IPS-11a (cell line): Measurements from ENCODE around the gene TOX2.

Source experiments
- H3K4me3 ChIP-seq: one replicate; pipeline ENCODE4 v1.5.1; 2013; ENCODE audit warnings: low read depth, low read length, control low read depth

Gene TOX2

DNA sequence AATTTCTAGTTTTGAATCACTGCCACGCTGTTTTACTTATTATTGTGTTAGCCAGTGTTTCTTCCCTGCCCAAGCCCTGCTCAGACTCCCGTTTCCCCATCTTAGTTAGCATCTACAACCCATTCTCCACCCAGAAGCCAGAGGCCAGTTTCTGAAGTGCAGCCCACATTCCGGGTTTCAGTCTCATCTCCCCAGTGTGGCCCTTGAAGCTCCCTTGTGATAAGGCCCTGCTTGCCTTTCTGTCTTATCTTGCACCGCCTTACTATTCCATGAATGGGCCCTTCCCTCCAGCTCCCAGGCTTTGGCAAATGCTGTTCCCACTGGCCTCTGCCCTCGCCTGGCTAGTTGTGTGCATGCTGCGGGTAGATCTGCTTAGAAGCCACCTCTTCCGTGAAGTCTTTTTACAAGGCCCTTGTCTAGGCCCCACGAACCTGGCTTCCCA is 41.1 kb downstream of the TOX2 start:
- no peak overlapping the region for H3K4me3 ChIP-seq

GRCh38 chr20:43957392-43957791 is 42.7 kb downstream of the TOX2 start:
- H3K4me3 ChIP-seq, result no peak overlapping the region

DNA sequence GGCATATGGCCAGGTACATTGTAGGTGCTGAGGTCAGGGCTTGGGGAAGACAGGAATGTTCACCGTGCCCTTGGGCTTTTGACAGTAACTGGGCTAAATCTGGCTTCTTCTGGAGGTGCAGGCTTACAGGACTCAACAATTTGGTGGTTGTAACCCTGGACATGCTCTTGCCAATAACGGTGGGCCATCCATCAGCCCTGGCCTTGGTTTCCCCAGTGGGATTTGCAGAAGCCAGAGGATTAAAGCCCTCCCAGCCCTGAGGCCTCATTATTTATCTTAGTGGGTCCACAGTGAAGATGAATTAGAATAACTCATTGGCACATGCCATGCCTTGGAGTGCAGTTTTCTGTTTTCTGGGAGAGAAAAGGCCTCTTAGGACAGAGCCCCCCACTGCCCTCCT is 44.0 kb downstream of the TOX2 start:
- H3K4me3 ChIP-seq, result no peak overlapping the region

DNA sequence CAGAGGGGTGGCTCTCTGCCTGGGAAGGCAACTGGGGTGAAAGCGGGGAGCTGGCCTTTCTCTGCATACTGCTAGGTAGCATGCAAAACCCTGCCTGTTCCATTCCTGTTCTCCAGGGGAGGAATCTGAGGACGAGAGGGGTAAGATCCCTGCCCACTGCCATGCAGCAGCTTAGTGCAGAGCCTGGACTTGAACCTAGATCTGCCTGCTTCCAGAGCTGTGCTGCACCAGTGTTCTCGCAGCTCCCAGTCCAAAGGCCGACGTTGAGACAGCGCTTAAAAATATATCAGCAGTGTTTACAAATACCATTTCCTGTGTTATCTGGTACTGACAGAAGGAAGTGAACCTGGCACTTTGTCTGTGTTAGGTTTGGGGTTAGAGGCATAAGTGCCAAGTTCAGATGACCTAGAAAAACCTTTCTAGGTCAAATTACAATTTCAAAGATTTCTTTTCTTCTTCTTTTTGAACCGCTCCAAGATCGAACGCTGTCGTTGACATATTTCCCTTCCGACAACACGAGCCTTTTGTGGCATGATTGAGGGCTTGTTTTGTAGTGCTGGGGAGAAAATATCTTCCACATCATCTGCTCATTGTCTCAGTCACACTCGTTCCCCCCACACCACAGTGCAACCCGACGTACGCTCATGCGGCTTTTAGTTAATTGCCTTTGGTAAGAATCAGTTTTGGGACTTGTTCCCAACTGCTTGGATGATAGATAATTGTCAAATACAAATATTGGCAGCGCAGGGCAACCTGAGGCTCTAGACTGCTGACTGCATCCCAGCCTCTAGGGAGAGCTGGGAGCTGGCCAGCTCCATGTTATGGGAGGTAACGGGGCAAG is 44.6 kb downstream of the TOX2 start:
- H3K4me3 ChIP-seq, result no peak overlapping the region

DNA sequence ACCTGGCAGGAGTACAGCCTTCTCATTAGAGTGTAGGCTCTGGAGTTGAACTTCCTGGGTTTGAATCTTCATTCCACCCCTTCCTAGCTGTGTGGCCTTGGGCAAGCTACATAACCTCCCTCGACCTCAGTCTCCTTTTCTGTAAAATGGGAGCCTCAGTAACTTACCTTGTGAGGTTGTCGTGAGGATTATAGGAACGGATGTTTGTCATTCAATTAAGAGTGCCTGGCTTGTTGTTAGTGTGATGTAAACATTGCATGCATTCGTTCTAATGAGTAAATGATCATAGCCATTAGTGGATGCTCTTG is 45.2 kb downstream of the TOX2 start:
- no peak overlapping the region for H3K4me3 ChIP-seq

DNA sequence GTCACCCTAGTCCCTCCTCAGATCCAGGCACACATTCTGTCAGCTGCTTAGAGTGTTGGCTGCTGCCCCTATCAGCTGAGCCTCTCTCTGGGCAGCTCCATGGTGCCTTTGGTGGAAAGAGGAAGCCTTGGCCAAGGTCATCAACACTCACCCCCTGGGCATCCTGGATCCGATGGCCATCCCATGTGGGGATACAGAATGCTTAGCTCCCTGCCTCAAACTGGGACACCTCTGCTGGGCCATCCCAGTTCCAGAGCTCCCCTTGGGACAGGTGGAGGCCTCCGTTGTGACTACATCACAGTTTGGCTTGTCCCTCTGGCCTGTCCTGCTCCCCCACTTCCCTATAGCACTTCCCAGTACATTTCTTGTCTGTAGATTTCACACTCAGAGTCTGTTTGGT is 45.6 kb downstream of the TOX2 start:
- H3K4me3 ChIP-seq, result no peak overlapping the region

GRCh38 chr20:43961116-43961515 is 46.5 kb downstream of the TOX2 start:
- no peak overlapping the region for H3K4me3 ChIP-seq

- no peak overlapping the region for H3K4me3 ChIP-seq
Measured at GRCh38 chr20:43961541-43962471, 47.2 kb downstream of the TOX2 start.

GRCh38 chr20:43962530-43962929 is 47.9 kb downstream of the TOX2 start:
- H3K4me3 ChIP-seq, result no peak overlapping the region

- no peak overlapping the region for H3K4me3 ChIP-seq
Measured at GRCh38 chr20:43963233-43963632, 48.6 kb downstream of the TOX2 start.

DNA sequence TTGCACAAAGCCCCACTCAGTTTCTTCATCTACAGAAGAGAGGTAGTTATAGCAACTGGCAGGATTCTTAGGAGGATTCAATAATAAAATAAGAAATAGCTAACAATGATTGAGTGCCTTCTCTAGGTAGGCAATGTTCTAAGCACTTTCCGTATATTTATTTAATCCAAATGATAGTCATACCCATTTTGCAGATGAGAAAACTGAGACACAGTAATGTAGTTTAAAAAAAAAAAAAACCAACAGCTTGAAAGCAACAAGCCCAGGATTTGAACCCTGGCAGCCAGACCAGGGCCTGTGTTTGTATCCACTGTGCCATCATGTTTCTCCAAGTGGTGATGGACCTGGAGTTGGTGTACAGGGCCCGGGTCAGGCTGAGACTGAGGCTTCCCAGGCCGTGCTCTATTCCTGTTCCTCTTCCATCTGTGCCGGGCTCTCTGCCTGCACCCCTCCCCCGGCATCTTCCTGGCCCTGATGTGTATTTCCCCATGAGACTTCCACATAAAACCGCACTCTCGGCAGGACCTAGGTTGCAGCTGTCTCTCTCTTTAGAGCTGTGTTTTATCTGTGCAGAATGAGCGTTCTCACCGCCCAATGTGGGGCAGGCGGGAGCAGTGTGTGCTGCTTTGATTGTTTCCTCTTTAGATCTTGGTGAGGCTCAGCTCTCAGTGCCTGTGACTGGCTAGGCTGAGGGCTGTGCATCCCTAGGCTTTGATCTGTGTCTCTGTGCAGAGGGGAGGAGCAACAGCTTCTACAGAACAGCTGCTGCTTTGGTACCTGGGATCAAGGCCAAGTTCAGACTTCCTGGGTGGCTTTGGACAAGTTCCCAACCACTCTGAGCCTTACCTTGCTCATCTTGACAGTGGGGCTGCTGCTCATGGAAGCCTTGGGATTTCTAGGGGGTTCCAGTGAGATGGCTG is 49.5 kb downstream of the TOX2 start:
- no peak overlapping the region for H3K4me3 ChIP-seq

- H3K4me3 ChIP-seq, result no peak overlapping the region
Measured at GRCh38 chr20:43968341-43969000, 53.8 kb downstream of the TOX2 start.

DNA sequence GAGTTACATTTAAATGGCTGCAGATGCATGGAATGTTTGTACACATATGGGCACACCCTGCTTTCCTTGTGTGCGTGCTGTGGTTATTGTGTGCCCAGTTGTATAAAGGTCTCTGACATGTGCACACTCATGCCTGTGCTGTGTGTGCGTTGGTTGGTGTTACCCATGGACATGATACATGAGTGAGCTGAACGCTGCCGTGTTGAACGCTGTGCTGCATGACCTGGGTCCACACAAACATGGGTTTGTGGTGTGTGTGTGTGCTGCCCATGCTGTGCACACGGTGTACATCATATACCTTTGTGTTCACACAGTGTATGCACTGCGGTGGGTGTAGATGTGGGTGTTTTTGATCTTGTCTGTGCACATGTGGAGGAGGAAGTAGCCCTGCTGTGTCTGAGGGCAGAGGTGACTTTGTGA is 54.4 kb downstream of the TOX2 start:
- no peak overlapping the region for H3K4me3 ChIP-seq

- no peak overlapping the region for H3K4me3 ChIP-seq
Measured at GRCh38 chr20:43969501-43970182, 55.0 kb downstream of the TOX2 start.

DNA sequence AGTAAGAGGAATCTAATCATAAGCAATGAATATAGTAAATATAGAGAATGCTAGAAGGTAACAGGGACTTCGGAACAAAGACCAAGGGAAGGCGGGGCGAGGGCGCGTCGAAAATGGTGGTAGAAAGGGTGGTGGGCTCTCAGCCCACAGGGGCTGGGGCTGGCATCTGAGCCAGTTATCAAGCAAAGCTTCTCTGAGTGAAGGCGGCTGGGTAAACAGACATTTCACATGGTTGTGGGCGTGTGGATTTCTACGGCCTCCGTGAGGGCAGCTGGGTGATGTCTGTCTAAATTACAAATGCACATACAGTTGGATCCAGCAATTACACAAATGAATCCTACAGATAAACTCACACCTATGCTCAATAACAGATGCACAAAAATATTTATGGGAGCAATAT is 56.6 kb downstream of the TOX2 start:
- H3K4me3 ChIP-seq, result no peak overlapping the region

- H3K4me3 ChIP-seq, result no peak overlapping the region
Measured at GRCh38 chr20:43972051-43972450, 57.4 kb downstream of the TOX2 start.

GRCh38 chr20:43972692-43973091 is 58.0 kb downstream of the TOX2 start:
- no peak overlapping the region for H3K4me3 ChIP-seq

- H3K4me3 ChIP-seq, result no peak overlapping the region
Measured at GRCh38 chr20:43973231-43973630, 58.6 kb downstream of the TOX2 start.

- no peak overlapping the region for H3K4me3 ChIP-seq
Measured at GRCh38 chr20:43973671-43974450, 59.2 kb downstream of the TOX2 start.
